Superior temporal gyrus (tissue), 1 donor: ENCODE results near the gene CEP104.
"Not testable (repeated sequence)": the region's sequence is repeated elsewhere in the genome, so short reads cannot be mapped to it uniquely, and the experiment has no call there.

Experiments used
- DNase-seq: peaks from one replicate; pipeline ENCODE4 v3.0.0-alpha.2; 2016; ENCODE audit errors: extremely low spot score

Gene CEP104

DNA sequence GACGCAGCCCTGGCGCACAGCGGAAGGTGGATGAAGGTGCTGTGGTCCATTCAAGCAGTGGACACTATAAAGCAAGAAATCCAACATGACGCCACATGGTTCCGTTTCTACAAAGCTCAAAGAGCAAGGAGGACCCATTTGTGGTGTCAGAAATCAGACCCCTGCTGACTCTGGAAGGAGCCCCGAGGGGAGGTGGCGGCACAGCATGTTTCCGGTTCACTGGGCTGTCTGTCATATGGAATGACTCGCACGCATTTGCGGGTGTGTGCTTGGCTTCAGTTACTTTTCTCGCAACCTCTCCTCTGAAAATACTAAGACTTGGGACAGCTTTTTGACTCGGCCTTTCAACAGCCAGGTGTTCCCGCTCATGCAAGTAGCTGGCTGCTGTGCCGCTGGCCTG lies 31.7 kb downstream of the CEP104 start:
- DNase-seq, result no peak

GRCh38 chr1:3824650-3825049 lies 32.4 kb downstream of the CEP104 start:
- no peak for DNase-seq

- DNase-seq, result no peak
Measured at GRCh38 chr1:3822421-3822820, 34.6 kb downstream of the CEP104 start.

DNA sequence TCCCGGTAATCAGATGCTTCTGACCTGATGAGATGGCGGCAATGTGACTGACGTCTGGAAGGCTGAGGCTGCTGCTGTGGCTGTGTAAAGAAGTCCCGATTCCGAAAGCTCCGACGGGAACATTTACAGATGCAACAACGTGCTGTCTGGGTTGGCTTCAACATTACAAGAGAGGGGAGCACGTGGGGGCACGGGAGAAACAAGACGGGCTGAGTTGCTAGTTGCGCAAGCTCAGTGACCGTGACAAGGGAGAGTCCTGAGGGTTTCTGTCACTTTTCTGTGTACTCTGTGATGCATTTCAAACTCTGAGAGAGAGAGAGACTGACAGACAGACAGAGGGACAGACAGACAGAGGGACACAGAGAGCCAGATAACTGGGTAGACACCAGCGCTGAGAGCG lies 35.1 kb downstream of the CEP104 start:
- no peak for DNase-seq

DNA sequence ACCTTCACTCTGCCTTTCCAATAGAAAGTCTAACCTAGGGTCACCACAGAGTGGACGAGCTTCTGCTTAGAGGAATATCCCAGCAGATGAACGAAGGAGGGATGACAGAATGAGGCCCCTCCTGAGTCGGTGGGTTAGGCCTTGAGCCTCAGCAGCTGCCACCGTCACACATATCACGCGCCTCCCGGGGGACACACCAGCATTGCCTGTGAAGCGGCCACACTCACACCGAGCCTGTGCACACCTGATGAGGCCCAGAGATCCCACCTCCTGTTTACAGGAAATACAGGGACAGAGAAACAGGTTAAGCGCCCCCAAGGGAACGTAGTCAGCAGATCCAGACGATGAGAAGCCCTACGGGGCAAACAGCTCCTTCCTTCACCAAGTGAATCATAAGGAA lies 35.6 kb downstream of the CEP104 start:
- no peak for DNase-seq

GRCh38 chr1:3821004-3821403 lies 36.0 kb downstream of the CEP104 start:
- no peak for DNase-seq

GRCh38 chr1:3820316-3820715 lies 36.7 kb downstream of the CEP104 start:
- DNase-seq, result no peak

- no peak for DNase-seq
Measured at GRCh38 chr1:3819771-3820200, 37.2 kb downstream of the CEP104 start.

DNA sequence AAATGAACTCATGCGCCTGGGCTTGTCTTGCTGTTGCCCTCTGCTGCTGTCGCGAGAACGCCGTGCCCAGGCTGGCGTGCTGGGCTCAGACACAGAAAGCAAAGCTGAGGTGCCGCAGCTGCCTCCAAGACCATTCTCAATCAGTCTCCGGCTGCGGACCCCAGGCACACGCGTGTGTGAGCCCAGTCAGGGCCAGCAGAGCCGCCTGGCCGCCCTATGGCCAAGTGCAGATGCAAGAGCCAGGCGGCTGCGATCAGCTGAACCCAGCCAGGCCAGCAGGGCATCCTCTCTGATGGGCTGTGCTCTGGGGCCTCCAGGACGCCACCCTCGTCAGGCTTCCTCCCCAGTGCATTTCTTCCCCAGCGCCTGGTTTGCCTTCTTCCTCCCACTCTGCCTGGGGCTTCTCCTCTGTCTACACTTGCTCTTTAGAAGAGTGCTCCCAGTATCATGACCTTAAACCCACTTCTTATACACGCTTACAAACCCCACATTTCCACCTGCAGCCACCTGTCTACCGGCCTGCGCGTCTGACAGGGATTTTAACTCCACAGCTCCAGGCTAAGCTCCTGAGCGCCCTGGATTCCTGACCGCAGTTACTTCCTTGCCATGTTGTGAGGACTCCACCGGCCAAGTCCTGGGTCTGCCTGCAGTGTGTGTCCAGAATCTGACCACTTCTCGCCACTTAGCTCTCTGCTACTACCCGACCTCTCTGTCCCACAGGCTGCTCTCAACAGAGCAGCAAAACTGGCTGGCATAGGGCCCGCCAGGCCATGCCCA lies 39.0 kb downstream of the CEP104 start:
- no peak for DNase-seq

- DNase-seq, result no peak
Measured at GRCh38 chr1:3817138-3817740, 39.8 kb downstream of the CEP104 start.

DNA sequence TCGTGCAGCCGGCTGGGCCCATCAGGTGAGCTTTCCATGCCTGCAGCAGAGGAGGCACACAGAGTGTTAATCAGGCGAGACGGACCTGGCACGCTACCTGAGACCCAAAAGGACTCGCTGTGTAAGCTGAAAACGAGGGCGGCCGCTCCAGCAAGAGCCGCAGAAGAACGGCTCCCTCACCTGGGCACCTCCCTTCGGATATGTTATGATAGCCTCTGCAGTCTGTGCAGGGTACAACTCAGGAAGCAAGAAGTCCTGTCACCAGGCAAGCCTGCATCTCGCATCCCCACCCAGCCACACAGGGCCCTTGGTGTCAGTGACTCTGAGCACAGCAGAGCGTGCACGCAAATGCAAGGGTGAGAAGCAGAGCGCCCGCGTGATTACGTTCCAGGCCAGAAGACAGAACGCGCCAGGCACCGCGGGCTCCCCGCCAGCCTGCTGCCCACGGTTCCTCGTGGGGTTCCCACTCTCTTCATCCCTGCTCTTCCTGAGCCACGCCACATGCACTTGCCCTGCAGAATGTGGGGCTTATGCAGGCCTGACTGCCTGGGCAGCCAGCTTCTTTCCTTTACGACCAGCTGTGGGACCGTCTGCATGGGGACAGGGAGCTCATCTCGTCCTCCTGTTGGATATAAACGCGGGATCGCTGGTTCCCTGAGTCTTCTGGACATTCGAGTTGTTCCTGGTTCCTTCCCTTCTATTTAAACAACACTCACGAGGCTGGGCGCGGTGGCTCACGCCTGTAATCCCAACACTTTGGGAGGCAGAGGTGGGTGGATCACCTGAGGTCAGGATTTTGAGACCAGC lies 40.5 kb downstream of the CEP104 start:
- no peak for DNase-seq

GRCh38 chr1:3814771-3815561 lies 42.0 kb downstream of the CEP104 start:
- no peak for DNase-seq

DNA sequence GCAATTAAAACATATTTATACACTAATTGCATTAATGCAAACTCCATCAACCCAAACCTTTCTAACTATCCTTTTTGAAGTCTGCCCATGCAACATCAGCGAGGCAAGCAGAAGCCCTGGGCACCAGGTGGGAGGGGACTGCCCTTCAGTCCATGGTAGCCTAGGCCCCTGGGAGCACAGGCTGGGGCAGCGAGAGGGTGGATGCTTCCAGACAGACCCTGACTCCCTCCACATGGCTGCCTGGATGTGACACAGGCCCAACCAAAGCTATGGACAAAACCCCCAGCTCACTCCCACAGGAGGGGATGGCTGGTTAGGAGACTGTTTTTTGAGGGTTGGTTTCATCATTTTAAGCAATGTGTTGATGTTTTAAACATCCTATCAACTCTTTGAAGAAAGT lies 42.9 kb downstream of the CEP104 start:
- DNase-seq, result no peak

DNA sequence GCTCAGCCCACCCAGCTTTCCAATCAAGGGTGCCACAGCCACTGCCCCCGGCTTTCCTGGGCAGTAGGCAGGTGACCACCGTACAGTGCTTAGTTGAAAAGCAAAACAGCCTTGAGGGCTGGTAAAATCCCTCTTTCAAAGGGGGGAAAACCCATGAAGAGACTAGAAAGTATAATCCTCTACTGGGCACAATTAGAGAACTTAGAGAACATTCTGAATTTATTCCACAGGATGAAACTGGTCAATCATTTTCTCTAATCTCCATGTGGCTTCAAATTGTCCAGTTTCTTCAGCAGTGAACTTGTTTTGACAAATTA lies 45.5 kb downstream of the CEP104 start:
- DNase-seq, result no peak

DNA sequence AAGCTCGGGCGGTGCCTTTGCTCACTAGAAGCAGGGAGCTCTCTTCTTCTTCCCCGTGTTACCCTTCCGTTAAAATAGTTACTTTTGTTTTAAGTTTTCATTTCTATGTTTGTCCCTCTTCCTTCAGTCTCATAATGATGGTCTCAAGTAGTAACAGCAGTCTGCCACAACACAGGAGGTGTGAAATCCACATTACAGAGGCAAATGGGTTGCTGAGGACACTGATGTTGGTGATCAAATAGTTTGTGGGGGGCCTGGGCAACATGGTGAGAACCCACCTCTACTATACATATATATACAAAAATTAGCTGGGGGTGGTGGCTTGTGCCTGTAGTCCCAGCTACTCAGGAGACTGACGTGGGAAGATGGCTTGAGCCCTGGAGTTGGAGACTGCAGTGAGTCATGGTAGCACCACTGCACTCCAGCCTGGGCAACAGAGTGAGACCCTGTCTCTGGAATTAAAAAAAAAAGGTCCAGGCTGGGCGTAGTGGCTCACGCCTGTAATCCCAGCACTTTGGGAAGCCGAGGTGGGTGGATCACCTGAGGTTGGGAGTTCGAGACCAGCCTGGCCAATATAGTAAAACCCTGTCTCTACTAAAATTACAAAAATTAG lies 46.8 kb downstream of the CEP104 start:
- not testable (repeated sequence) for DNase-seq

- no peak for DNase-seq
Measured at GRCh38 chr1:3809680-3810079, 47.3 kb downstream of the CEP104 start.

GRCh38 chr1:3807769-3808168 lies 49.2 kb downstream of the CEP104 start:
- DNase-seq, result no peak

DNA sequence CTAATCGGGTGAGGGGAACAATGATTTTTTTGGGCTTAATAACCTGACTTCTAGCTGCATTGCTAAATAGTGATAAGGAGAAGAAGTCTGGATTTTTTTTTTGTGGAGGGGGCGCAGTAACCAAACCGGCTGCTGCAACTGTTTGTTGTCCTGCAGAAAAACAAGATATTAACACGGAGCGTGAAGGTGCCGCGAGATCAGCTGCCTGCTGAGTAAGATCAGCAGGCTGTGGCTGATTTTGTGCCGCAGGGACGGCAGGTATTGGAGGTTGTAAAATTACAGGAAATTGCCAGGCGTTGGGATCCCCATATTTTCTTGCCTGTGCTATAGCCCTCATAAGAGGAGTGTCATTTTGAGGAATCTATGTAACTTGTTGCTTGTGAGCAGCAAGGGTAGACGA lies 52.0 kb downstream of the CEP104 start:
- no peak for DNase-seq

DNA sequence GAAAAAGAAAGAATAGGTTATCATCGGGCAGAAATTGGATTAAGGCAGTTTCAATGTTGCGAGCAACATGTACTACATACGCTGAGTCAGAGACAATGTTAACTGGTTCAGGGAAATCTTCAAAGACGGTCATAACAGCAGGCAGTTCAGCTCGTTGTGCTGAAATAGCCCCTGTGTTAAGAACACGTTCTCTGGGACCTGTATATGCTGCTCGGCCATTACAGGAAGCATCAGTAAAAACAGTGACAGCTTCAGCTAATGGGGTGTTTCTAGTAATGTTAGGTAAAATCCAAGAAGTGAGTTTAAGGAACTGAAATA lies 52.4 kb downstream of the CEP104 start:
- not testable (repeated sequence) for DNase-seq

DNA sequence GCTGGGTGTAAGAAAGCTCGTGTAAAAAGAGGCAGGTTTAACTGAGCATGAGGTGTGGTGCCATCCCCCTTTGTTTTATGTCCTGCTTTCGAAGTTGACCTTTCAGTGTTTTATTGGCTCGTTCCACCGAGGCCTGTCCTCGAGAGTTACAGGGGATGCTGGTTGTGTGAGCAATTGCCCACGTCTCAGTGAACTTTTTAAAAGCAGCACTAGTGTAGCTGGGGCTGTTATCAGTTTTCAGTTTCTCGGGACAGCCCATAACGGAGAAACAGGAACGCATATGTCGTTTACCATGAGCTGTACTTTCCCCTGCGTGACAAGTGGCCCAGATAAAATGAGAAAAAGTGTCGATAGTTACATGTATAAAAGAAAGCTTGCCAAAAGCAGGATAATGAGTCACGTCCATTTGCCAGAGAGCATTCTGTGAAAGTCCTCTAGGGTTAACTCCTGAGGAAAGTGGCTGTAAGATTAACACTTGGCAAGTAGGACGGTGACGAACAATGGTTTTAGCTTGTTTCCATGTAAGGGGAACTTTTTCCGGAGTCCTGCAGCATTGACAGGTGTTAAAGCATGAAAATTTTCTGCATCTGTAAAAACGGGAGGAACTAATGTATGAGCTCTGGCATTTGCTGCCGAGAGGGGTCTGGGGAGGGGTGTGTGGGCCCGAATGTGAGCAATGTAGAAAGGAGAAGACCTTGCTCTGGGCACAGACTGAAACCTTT lies 52.9 kb downstream of the CEP104 start:
- no peak for DNase-seq

- DNase-seq, result not testable (repeated sequence)
Measured at GRCh38 chr1:3800795-3801194, 56.2 kb downstream of the CEP104 start.
